HCT116 (cell line): ENCODE measurements around the gene COL15A1.

ENCODE experiments used
- CTCF ChIP-seq, 3 experiments: fragments of 200-600 bp in 1 of 3; sonication (generic) in 1 of 3; IDR thresholded peaks in 2 of 3; conservative IDR thresholded peaks in 1 of 3; 2 replicates each; pipeline ENCODE4 v1.5.1; 2012 to 2017; ENCODE audit warnings: low read depth in 2 of 3, low read length in 2 of 3, antibody characterized with exemption in 1 of 3, borderline replicate concordance in 1 of 3, control low read depth in 1 of 3, mild to moderate bottlenecking in 1 of 3, mixed read lengths in 1 of 3, mixed run types in 1 of 3, moderate library complexity in 1 of 3; ENCODE audit not compliant: insufficient read depth in 1 of 3
- EZH2 ChIP-seq: fragments of 200-600 bp; sonication (generic); IDR thresholded peaks from 2 replicates; pipeline ENCODE4 v1.6.1; 2017; ENCODE audit warnings: antibody characterized with exemption, mixed run types
- JUND ChIP-seq: IDR thresholded peaks from 2 replicates; pipeline ENCODE4 v1.6.1; 2012
- POLR2A ChIP-seq: IDR thresholded peaks from 2 replicates; pipeline ENCODE4 v1.7.0; 2011; ENCODE audit warnings: borderline replicate concordance; ENCODE audit not compliant: insufficient read depth, insufficient read length; ENCODE audit errors: extremely low read depth
- POLR2AphosphoS5 ChIP-seq: IDR thresholded peaks from 2 replicates; pipeline ENCODE4 v1.6.1; 2011; ENCODE audit warnings: mild to moderate bottlenecking, low read depth, low read length, moderate library complexity
- RAD21 ChIP-seq: IDR thresholded peaks from 2 replicates; pipeline ENCODE4 v1.6.1; 2012; ENCODE audit warnings: low read depth, mild to moderate bottlenecking
- SIN3A ChIP-seq: IDR thresholded peaks from 2 replicates; pipeline ENCODE4 v1.6.1; 2012; ENCODE audit warnings: low read depth
- SP1 ChIP-seq: IDR thresholded peaks from 2 replicates; pipeline ENCODE4 v1.6.1; 2012; ENCODE audit warnings: low read depth
- ZFX ChIP-seq: fragments of 450-650 bp; IDR thresholded peaks from 2 replicates; pipeline ENCODE4 v1.6.1; 2017
- ZNF274 ChIP-seq: fragments of 200-500 bp; sonication (Bioruptor generic); IDR thresholded peaks from 2 replicates; pipeline ENCODE4 v1.6.1; 2014; ENCODE audit warnings: mild to moderate bottlenecking, low read depth, low read length, inconsistent platforms

- TF ChIP-seq JUND (no peak), ZFX (no peak), CTCF (IDR thresholded peaks at IDR 0.05 in 2 of 3, conservative IDR thresholded peaks at IDR 0.05 in 1 of 3; ENCODE audit: borderline replicate concordance in 1 of 3, insufficient read depth in 1 of 3, low read depth in 2 of 3, low read length in 2 of 3) (no peak), EZH2 (no peak), SIN3A (no peak), POLR2AphosphoS5 (no peak), SP1 (no peak), RAD21 (no peak), ZNF274 (no peak), POLR2A (no peak)
Observed at GRCh38 chr9:99023831-99024230, 80.1 kb downstream of the COL15A1 start.
